ENCODE measurements around the gene TMEM120B.
"Not testable (repeated sequence)": the region's sequence is repeated elsewhere in the genome, so short reads cannot be mapped to it uniquely, and the experiment has no call there.

TMEM120B gene

GRCh38 chr12:121712461-121713256 lies at the start of gene TMEM120B:
Gene TMEM120B, plus strand, starts transcription at chr12:121712752. Its CDS starts 144 bp downstream, at chr12:121712896.
- DNase-seq (ENCODE audit: low read depth) = peak; percentile 61

GRCh38 chr12:121663610-121663929 lies 49.0 kb upstream of the TMEM120B start:
- DNase-seq (ENCODE audit: low read depth) = no peak

GRCh38 chr12:121666829-121667228 lies 45.7 kb upstream of the TMEM120B start:
- DNase-seq (ENCODE audit: low read depth) = not testable (repeated sequence)

- no peak for DNase-seq (ENCODE audit: low read depth)
Measured at GRCh38 chr12:121668750-121669520, 43.6 kb upstream of the TMEM120B start.

GRCh38 chr12:121669521-121669900 lies 43.0 kb upstream of the TMEM120B start, which contains the start of gene MORN3:
Gene MORN3, minus strand, starts transcription at chr12:121669654. Its CDS starts 171 bp downstream, at chr12:121669483.
- DNase-seq (ENCODE audit: low read depth) = no peak

GRCh38 chr12:121673013-121673511 lies 39.5 kb upstream of the TMEM120B start:
- no peak for DNase-seq (ENCODE audit: low read depth)

- DNase-seq (ENCODE audit: low read depth) = no peak
Measured at GRCh38 chr12:121676190-121676589, 36.4 kb upstream of the TMEM120B start.

GRCh38 chr12:121678305-121678704 lies 34.2 kb upstream of the TMEM120B start:
- DNase-seq (ENCODE audit: low read depth) = no peak

- no peak for DNase-seq (ENCODE audit: low read depth)
Measured at GRCh38 chr12:121678716-121679300, 33.7 kb upstream of the TMEM120B start.

- not testable (repeated sequence) for DNase-seq (ENCODE audit: low read depth)
Measured at GRCh38 chr12:121679661-121680197, 32.8 kb upstream of the TMEM120B start.

GRCh38 chr12:121688966-121689365 lies 23.6 kb upstream of the TMEM120B start:
- no peak for DNase-seq (ENCODE audit: low read depth)

GRCh38 chr12:121689430-121689829 lies 23.1 kb upstream of the TMEM120B start:
- no peak for DNase-seq (ENCODE audit: low read depth)

GRCh38 chr12:121692744-121693143 lies 19.8 kb upstream of the TMEM120B start:
- not testable (repeated sequence) for DNase-seq (ENCODE audit: low read depth)

- no peak for DNase-seq (ENCODE audit: low read depth)
Measured at GRCh38 chr12:121693155-121693687, 19.3 kb upstream of the TMEM120B start.

GRCh38 chr12:121697093-121697698 lies 15.4 kb upstream of the TMEM120B start:
- DNase-seq (ENCODE audit: low read depth) = no peak

GRCh38 chr12:121697861-121698260 lies 14.7 kb upstream of the TMEM120B start:
- DNase-seq (ENCODE audit: low read depth) = not testable (repeated sequence)

- no peak for DNase-seq (ENCODE audit: low read depth)
Measured at GRCh38 chr12:121701667-121702277, 10.8 kb upstream of the TMEM120B start.

GRCh38 chr12:121702944-121703343 lies 9.6 kb upstream of the TMEM120B start:
- no peak for DNase-seq (ENCODE audit: low read depth)

- DNase-seq (ENCODE audit: low read depth) = no peak
Measured at GRCh38 chr12:121705514-121705913, 7.0 kb upstream of the TMEM120B start.

- no peak for DNase-seq (ENCODE audit: low read depth)
Measured at GRCh38 chr12:121708313-121709063, 4.1 kb upstream of the TMEM120B start.
